ENCODE results near the gene PRKCH.

GRCh38 chr14:61582815-61583214 is 261.4 kb downstream of the PRKCH start:
- TF ChIP-seq ZC3H11A (IDR thresholded peaks at IDR 0.05) (no peak), ZNF302 (CRISPR knock-in tag; IDR thresholded peaks at IDR 0.05) (no peak), CTCF (IDR thresholded peaks at IDR 0.05) (no peak), HDAC2 (IDR thresholded peaks at IDR 0.05) (no peak), RAD21 (conservative IDR thresholded peaks at IDR 0.05 in 1 of 2, IDR thresholded peaks at IDR 0.05 in 1 of 2) (no peak), CEBPB (IDR thresholded peaks at IDR 0.05) (no peak), NR3C1 (IDR thresholded peaks at IDR 0.05) (no peak), MYC (IDR thresholded peaks at IDR 0.05; ENCODE audit: borderline replicate concordance, low read length) (no peak), PHF8 (IDR thresholded peaks at IDR 0.05; ENCODE audit: borderline replicate concordance, low read depth) (no peak), REST (IDR thresholded peaks at IDR 0.05) (no peak), POLR2A (IDR thresholded peaks at IDR 0.05; ENCODE audit: low read length) (no peak), BHLHE40 (IDR thresholded peaks at IDR 0.05; ENCODE audit: low read depth, low read length) (no peak), HES2 (IDR thresholded peaks at IDR 0.05) (no peak)

All from A549 (cell line).